ENCODE measurements around the gene CD52. TPM values are rescaled to one million over a fixed set of nuclear protein-coding genes. Genes with fewer than 3 reads are reported as not detected.

CD52 gene
- total RNA-seq, 1 experiment from 2014 or later, result 1.6 TPM

- no peak for DNase-seq (ENCODE audit: low read depth, low spot score)
- no peak for TF ChIP-seq POLR2AphosphoS5 (IDR thresholded peaks at IDR 0.05; ENCODE audit: low read depth, low read length)
- TF ChIP-seq REST (IDR thresholded peaks at IDR 0.05; ENCODE audit: insufficient read depth in 1 of 2, low read depth in 2 of 2, low read length in 1 of 2), result no peak
- TF ChIP-seq TCF7L2 (IDR thresholded peaks at IDR 0.05; ENCODE audit: low read depth, low read length), result no peak
- TF ChIP-seq CTCF (IDR thresholded peaks at IDR 0.05), result no peak
- TF ChIP-seq SIN3A (IDR thresholded peaks at IDR 0.05; ENCODE audit: borderline replicate concordance, insufficient read depth, low read depth, low read length), result no peak
- no peaks in the 10 kb centered on the region for H3K27me3 ChIP-seq (ENCODE audit: control insufficient read depth, insufficient read depth, low read length)
- CTCF ChIA-PET, result interaction anchor here (0.7 kb wide), 1 partner anchor 94 kb away, joined by 7 read pairs; no protein-coding TSS in a partner anchor
- no peak for ATAC-seq
- in situ Hi-C loops (cut with HindIII; ENCODE audit: low pct_unique_long_range_greater_than_20kb, low sequenced_read_pairs), result no loop called here
- H3K4me1 ChIP-seq (ENCODE audit: control insufficient read depth, insufficient read depth, low read length), result no peaks in the 10 kb centered on the region
- BruUV-seq (replicated peaks), result no TSS peak
- no peaks in the 10 kb centered on the region for H3K9me3 ChIP-seq (ENCODE audit: control insufficient read depth, insufficient read depth, low read depth, low read length)
- H3K27ac ChIP-seq (ENCODE audit: low read length), result no peak overlapping the region
- H3K36me3 ChIP-seq (ENCODE audit: control insufficient read depth, insufficient read depth, low read length), result no peaks in the 10 kb centered on the region
- no peak overlapping the region for H3K4me3 ChIP-seq (ENCODE audit: low read depth in 2 of 2, low read length in 2 of 2)
- intact Hi-C loops (cut with micrococcal nuclease; ENCODE audit: unreplicated experiment), result no loop called here
- POLR2A ChIA-PET, result no interaction called here
Measured at GRCh38 chr1:26323382-26323781, 5.6 kb downstream of the CD52 start.

GRCh38 chr1:26324550-26324949, 6.8 kb downstream of the CD52 start:
- Histone ChIP-seq H3K27ac (ENCODE audit: low read length) (no peak overlapping the region), H3K4me1 (ENCODE audit: control insufficient read depth, insufficient read depth, low read length) (no peaks in the 10 kb centered on the region), H3K27me3 (ENCODE audit: control insufficient read depth, insufficient read depth, low read length) (no peaks in the 10 kb centered on the region), H3K36me3 (ENCODE audit: control insufficient read depth, insufficient read depth, low read length) (no peaks in the 10 kb centered on the region), H3K9me3 (ENCODE audit: control insufficient read depth, insufficient read depth, low read depth, low read length) (no peaks in the 10 kb centered on the region), H3K4me3 (ENCODE audit: low read depth in 2 of 2, low read length in 2 of 2) (no peak overlapping the region)
- POLR2A ChIA-PET, result no interaction called here
- ATAC-seq, result no peak
- DNase-seq (ENCODE audit: low read depth, low spot score), result no peak
- BruUV-seq (replicated peaks), result no TSS peak
- intact Hi-C loops (cut with micrococcal nuclease; ENCODE audit: unreplicated experiment) (no loop called here), in situ Hi-C loops (cut with HindIII; ENCODE audit: low pct_unique_long_range_greater_than_20kb, low sequenced_read_pairs) (no loop called here)
- TF ChIP-seq SIN3A (IDR thresholded peaks at IDR 0.05; ENCODE audit: borderline replicate concordance, insufficient read depth, low read depth, low read length), result no peak
- no peak for TF ChIP-seq REST (IDR thresholded peaks at IDR 0.05; ENCODE audit: insufficient read depth in 1 of 2, low read depth in 2 of 2, low read length in 1 of 2)
- no peak for TF ChIP-seq CTCF (IDR thresholded peaks at IDR 0.05)
- no peak for TF ChIP-seq POLR2AphosphoS5 (IDR thresholded peaks at IDR 0.05; ENCODE audit: low read depth, low read length)
- no peak for TF ChIP-seq TCF7L2 (IDR thresholded peaks at IDR 0.05; ENCODE audit: low read depth, low read length)
- CTCF ChIA-PET, result no interaction called here

Measured in Panc1 (cell line).